ENCODE data around the gene PRKN.

PRKN gene

GRCh38 chr6:162674452-162674851, 53.1 kb downstream of the PRKN start:
- no peak for DNase-seq (ENCODE audit: low read depth)

- no peak for DNase-seq (ENCODE audit: low read depth)
Measured at GRCh38 chr6:162671580-162672165, 55.9 kb downstream of the PRKN start.

- no peak for DNase-seq (ENCODE audit: low read depth)
Measured at GRCh38 chr6:162670345-162670744, 57.2 kb downstream of the PRKN start.

- no peak for DNase-seq (ENCODE audit: low read depth)
Measured at GRCh38 chr6:162666246-162666645, 61.3 kb downstream of the PRKN start.

GRCh38 chr6:162653808-162654207, 73.8 kb downstream of the PRKN start:
- no peak for DNase-seq (ENCODE audit: low read depth)

GRCh38 chr6:162651505-162651904, 76.1 kb downstream of the PRKN start:
- DNase-seq (ENCODE audit: low read depth), result no peak

GRCh38 chr6:162649271-162649670, 78.3 kb downstream of the PRKN start:
- no peak for DNase-seq (ENCODE audit: low read depth)

GRCh38 chr6:162644153-162644552, 83.4 kb downstream of the PRKN start:
- no peak for DNase-seq (ENCODE audit: low read depth)

GRCh38 chr6:162640756-162641155, 86.8 kb downstream of the PRKN start:
- no peak for DNase-seq (ENCODE audit: low read depth)

- DNase-seq (ENCODE audit: low read depth), result no peak
Measured at GRCh38 chr6:162639951-162640350, 87.6 kb downstream of the PRKN start.

GRCh38 chr6:162638931-162639574, 88.5 kb downstream of the PRKN start:
- no peak for DNase-seq (ENCODE audit: low read depth)

- no peak for DNase-seq (ENCODE audit: low read depth)
Measured at GRCh38 chr6:162637317-162637716, 90.2 kb downstream of the PRKN start.

- DNase-seq (ENCODE audit: low read depth), result no peak
Measured at GRCh38 chr6:162636167-162636566, 91.4 kb downstream of the PRKN start.

- no peak for DNase-seq (ENCODE audit: low read depth)
Measured at GRCh38 chr6:162631546-162631945, 96.0 kb downstream of the PRKN start.

GRCh38 chr6:162630069-162630468, 97.5 kb downstream of the PRKN start:
- DNase-seq (ENCODE audit: low read depth), result no peak

GRCh38 chr6:162627825-162628224, 99.7 kb downstream of the PRKN start:
- no peak for DNase-seq (ENCODE audit: low read depth)

GRCh38 chr6:162627362-162627761, 100.2 kb downstream of the PRKN start:
- no peak for DNase-seq (ENCODE audit: low read depth)

GRCh38 chr6:162626869-162627268, 100.7 kb downstream of the PRKN start:
- no peak for DNase-seq (ENCODE audit: low read depth)

- DNase-seq (ENCODE audit: low read depth), result no peak
Measured at GRCh38 chr6:162625846-162626540, 101.6 kb downstream of the PRKN start.

GRCh38 chr6:162622572-162622971, 105.0 kb downstream of the PRKN start:
- DNase-seq (ENCODE audit: low read depth), result no peak

- DNase-seq (ENCODE audit: low read depth), result no peak
Measured at GRCh38 chr6:162621246-162621645, 106.3 kb downstream of the PRKN start.

GRCh38 chr6:162620073-162620472, 107.5 kb downstream of the PRKN start:
- no peak for DNase-seq (ENCODE audit: low read depth)

GRCh38 chr6:162618448-162619002, 109.0 kb downstream of the PRKN start:
- DNase-seq (ENCODE audit: low read depth), result no peak

Data from stimulated activated CD8-positive, alpha-beta memory T cell treated with anti-CD3 and anti-CD28 coated beads, Interleukin-12 subunit alpha, Interleukin-12 subunit beta, amount 100 ng/mL, for 4 hours (primary cell).